ENCODE data around the gene HIPK2. TPM values are rescaled to one million over a fixed set of nuclear protein-coding genes. Genes with fewer than 3 reads are reported as not detected.

The HIPK2 gene
- total RNA-seq, 1 experiment from 2014 or later = 35.2 TPM

DNA sequence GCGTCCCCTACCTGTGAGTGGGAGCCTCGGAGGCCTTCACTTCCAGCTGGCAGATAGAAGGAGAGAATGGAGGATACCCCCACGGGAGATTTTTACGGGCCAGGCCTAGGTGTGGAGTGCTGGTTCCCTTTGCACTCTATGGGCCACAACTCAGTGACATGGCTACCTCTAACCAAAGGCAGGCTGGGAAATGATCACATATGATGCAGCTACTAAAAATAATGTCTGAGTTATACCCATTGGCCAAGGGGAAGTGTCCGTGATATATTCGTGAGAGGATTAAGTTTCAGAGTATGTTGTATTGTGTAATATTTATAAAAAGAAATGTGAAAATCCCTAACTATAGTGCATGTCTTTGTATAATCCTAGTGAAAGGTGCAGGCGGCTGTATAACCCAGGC, 13.5 kb upstream of the HIPK2 start:
- Histone ChIP-seq H2AFZ (no peak overlapping the region), H3K36me3 (ENCODE audit: low read depth) (no peaks in the 10 kb centered on the region), H3K79me2 (ENCODE audit: low read depth) (no peaks in the 10 kb centered on the region), H3K27ac (no peak overlapping the region), H3K4me3 (no peak overlapping the region), H3K4me1 (replicated peaks; ENCODE audit: insufficient read depth) (no peaks in the 10 kb centered on the region), H3K4me2 (no peak overlapping the region), H3F3A (ENCODE audit: insufficient read depth, low read depth) (no peaks in the 10 kb centered on the region), H3K9me2 (ENCODE audit: insufficient read depth) (no peaks in the 10 kb centered on the region), H3K27me3 (ENCODE audit: insufficient read depth, low read depth) (no peaks in the 10 kb centered on the region), H4K20me1 (ENCODE audit: insufficient read depth) (no peaks in the 10 kb centered on the region), H3K9me3 (ENCODE audit: insufficient read depth, low read depth) (no peaks in the 10 kb centered on the region)
- no TSS peak for BruUV-seq (replicated peaks)
- TF ChIP-seq EZH2 (IDR thresholded peaks at IDR 0.05; ENCODE audit: low read depth) = no peak
- TF ChIP-seq, protein P1, sequence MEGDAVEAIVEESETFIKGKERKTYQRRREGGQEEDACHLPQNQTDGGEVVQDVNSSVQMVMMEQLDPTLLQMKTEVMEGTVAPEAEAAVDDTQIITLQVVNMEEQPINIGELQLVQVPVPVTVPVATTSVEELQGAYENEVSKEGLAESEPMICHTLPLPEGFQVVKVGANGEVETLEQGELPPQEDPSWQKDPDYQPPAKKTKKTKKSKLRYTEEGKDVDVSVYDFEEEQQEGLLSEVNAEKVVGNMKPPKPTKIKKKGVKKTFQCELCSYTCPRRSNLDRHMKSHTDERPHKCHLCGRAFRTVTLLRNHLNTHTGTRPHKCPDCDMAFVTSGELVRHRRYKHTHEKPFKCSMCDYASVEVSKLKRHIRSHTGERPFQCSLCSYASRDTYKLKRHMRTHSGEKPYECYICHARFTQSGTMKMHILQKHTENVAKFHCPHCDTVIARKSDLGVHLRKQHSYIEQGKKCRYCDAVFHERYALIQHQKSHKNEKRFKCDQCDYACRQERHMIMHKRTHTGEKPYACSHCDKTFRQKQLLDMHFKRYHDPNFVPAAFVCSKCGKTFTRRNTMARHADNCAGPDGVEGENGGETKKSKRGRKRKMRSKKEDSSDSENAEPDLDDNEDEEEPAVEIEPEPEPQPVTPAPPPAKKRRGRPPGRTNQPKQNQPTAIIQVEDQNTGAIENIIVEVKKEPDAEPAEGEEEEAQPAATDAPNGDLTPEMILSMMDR (conservative IDR thresholded peaks at IDR 0.05) = no peak
- intact Hi-C loops (cut with micrococcal nuclease; ENCODE audit: unreplicated experiment) = no loop called here
- ChIA-PET POLR2A (ENCODE audit: unreplicated experiment) (no interaction called here), CTCF (no interaction called here)
- DNase-seq = no peak

- no peak for DNase-seq
- H3K79me2 ChIP-seq (ENCODE audit: low read depth) = no peaks in the 10 kb centered on the region
- H3F3A ChIP-seq (ENCODE audit: insufficient read depth, low read depth) = peaks cover 7% of the 10 kb centered on the region; the same call in 1 of the 2 replicates
- no TSS peak for BruUV-seq (replicated peaks)
- H3K9me3 ChIP-seq (ENCODE audit: insufficient read depth, low read depth) = no peaks in the 10 kb centered on the region
- H3K4me3 ChIP-seq = no peak overlapping the region
- H3K9me2 ChIP-seq (ENCODE audit: insufficient read depth) = no peaks in the 10 kb centered on the region
- H3K27ac ChIP-seq = no peak overlapping the region
- H2AFZ ChIP-seq = no peak overlapping the region
- no peaks in the 10 kb centered on the region for H4K20me1 ChIP-seq (ENCODE audit: insufficient read depth)
- TF ChIP-seq, protein P1 (conservative IDR thresholded peaks at IDR 0.05) = no peak
- no peak for TF ChIP-seq EZH2 (IDR thresholded peaks at IDR 0.05; ENCODE audit: low read depth)
- no peaks in the 10 kb centered on the region for H3K27me3 ChIP-seq (ENCODE audit: insufficient read depth, low read depth)
- H3K36me3 ChIP-seq (ENCODE audit: low read depth) = no peaks in the 10 kb centered on the region
- no peak overlapping the region for H3K4me2 ChIP-seq
- ChIA-PET POLR2A (ENCODE audit: unreplicated experiment) (no interaction called here), CTCF (no interaction called here)
- intact Hi-C loops (cut with micrococcal nuclease; ENCODE audit: unreplicated experiment) = no loop called here
- peaks cover 12% of the 10 kb centered on the region for H3K4me1 ChIP-seq (replicated peaks; ENCODE audit: insufficient read depth)
Observed at GRCh38 chr7:139784648-139785047, 6.8 kb upstream of the HIPK2 start.

- peaks cover 14% of the 10 kb centered on the region for H3K4me1 ChIP-seq (replicated peaks; ENCODE audit: insufficient read depth)
- intact Hi-C loops (cut with micrococcal nuclease; ENCODE audit: unreplicated experiment) = no loop called here
- H3K4me3 ChIP-seq = no peak overlapping the region
- no peaks in the 10 kb centered on the region for H3K36me3 ChIP-seq (ENCODE audit: low read depth)
- H4K20me1 ChIP-seq (ENCODE audit: insufficient read depth) = no peaks in the 10 kb centered on the region
- no peak overlapping the region for H3K27ac ChIP-seq
- H3K9me2 ChIP-seq (ENCODE audit: insufficient read depth) = no peaks in the 10 kb centered on the region
- ChIA-PET CTCF (no interaction called here), POLR2A (ENCODE audit: unreplicated experiment) (interaction anchor here (0.5 to 0.6 kb wide), 2 partner anchors 112 to 148 kb away, joined by 8 to 13 read pairs; no protein-coding TSS in a partner anchor)
- BruUV-seq (replicated peaks) = no TSS peak
- H3K9me3 ChIP-seq (ENCODE audit: insufficient read depth, low read depth) = no peaks in the 10 kb centered on the region
- H2AFZ ChIP-seq = no peak overlapping the region
- TF ChIP-seq, protein P1 (conservative IDR thresholded peaks at IDR 0.05) = no peak
- TF ChIP-seq EZH2 (IDR thresholded peaks at IDR 0.05; ENCODE audit: low read depth) = no peak
- peaks cover 7% of the 10 kb centered on the region; the same call in 1 of the 2 replicates for H3F3A ChIP-seq (ENCODE audit: insufficient read depth, low read depth)
- H3K79me2 ChIP-seq (ENCODE audit: low read depth) = no peaks in the 10 kb centered on the region
- DNase-seq = peak in 1 of 2 experiments; percentile 55
- H3K4me2 ChIP-seq = peak overlapping the region; percentile 42
- no peaks in the 10 kb centered on the region for H3K27me3 ChIP-seq (ENCODE audit: insufficient read depth, low read depth)
Observed at GRCh38 chr7:139783647-139784385, 6.0 kb upstream of the HIPK2 start.
